ENCODE measurements around the gene DCUN1D4.

Gene DCUN1D4

DNA sequence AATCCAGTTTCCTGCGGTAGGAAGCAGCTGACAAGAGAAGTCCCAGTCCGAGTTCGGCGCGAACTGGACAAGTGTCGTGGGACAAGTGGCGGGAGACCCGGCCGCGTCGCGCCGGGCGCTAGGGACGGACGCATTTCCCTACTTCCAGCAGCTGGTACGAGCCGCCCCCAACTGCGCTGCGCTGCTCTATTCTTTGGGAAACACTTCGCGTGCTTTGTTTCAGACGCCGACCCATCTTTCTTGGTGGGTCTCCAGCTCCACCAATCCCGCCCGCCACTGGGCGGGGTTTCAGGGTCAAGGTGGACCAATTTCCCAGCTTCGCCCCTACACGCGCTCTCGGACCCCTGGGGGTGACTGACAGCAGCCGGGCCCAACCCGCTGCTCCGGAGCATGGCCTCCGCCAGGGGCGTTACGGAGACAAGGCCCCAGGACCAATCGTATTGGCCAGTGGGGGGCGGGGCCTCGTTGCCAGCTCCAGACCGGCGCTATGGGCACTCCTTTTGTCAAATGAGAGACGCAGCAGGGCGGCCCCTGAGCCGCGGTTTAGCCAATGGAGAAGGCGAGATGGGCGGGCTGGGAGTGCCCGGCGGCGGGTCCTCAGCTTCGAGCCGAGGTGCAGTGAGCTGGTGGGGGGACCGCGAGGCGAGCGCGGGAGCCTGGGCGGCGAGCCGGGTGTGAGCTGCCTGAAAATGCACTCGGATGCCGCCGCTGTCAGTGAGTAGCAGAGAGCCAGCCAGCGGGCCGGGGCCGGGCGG, at the start of gene DCUN1D4:
Gene DCUN1D4, plus strand, starts transcription at position 600 of the 755 bp plus-strand sequence. Its CDS starts 90 bp downstream, at position 690.
- H3K27ac ChIP-seq, result peak within 1 kb of the TSS; percentile 80

DNA sequence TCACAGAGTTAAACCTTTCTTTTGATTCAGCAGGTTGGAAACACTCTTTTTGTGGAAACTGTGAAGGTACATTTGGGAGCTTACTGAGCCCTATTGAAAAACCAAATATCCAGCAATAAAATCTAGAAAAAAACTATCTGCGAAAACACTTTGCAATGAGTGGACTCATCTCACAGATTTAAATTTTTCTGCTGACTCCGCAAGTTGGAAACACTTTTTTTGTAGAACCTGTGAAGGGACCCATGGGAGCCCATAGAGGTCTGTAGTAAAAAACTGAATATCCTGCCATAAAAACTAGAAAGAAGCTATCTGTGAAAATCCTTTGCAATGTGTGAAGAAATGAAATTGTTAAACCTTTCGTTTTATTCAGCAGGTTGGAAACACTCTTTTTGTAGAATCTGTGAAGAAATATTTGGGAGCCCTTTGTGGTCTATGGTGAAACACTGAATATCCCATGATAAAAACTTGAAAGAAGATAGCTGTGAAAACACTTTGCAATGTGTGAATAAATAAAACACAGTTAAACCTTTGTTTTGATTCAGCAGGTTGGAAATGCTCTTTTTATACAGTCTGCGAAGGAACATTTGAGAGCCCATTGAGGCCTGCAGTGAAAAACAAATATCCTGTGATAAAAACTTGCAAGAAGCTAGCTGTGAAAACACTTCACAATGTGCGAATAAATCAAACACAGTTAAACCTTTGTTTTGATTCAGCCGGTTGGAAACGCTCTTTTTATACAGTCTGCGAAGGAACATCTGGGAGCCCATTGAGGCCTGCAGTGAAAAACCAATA, 22.3 kb upstream of the DCUN1D4 start:
- H3K27ac ChIP-seq, result no peak overlapping the region
- TF ChIP-seq, protein P1, sequence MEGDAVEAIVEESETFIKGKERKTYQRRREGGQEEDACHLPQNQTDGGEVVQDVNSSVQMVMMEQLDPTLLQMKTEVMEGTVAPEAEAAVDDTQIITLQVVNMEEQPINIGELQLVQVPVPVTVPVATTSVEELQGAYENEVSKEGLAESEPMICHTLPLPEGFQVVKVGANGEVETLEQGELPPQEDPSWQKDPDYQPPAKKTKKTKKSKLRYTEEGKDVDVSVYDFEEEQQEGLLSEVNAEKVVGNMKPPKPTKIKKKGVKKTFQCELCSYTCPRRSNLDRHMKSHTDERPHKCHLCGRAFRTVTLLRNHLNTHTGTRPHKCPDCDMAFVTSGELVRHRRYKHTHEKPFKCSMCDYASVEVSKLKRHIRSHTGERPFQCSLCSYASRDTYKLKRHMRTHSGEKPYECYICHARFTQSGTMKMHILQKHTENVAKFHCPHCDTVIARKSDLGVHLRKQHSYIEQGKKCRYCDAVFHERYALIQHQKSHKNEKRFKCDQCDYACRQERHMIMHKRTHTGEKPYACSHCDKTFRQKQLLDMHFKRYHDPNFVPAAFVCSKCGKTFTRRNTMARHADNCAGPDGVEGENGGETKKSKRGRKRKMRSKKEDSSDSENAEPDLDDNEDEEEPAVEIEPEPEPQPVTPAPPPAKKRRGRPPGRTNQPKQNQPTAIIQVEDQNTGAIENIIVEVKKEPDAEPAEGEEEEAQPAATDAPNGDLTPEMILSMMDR (conservative IDR thresholded peaks at IDR 0.05), result no peak

More for the DNA sequence above, at the start of gene DCUN1D4:
- TF ChIP-seq, protein P1 (conservative IDR thresholded peaks at IDR 0.05), result peak; percentile 24

GRCh38 chr4:51825341-51825740, 17.6 kb upstream of the DCUN1D4 start:
- TF ChIP-seq, protein P1 (conservative IDR thresholded peaks at IDR 0.05), result no peak
- no peak overlapping the region for H3K27ac ChIP-seq

- no peak overlapping the region for H3K27ac ChIP-seq
- TF ChIP-seq, protein P1 (conservative IDR thresholded peaks at IDR 0.05), result no peak
Measured at GRCh38 chr4:51830156-51830720, 12.7 kb upstream of the DCUN1D4 start.

- no peak overlapping the region for H3K27ac ChIP-seq
- TF ChIP-seq, protein P1 (conservative IDR thresholded peaks at IDR 0.05), result peak; percentile 75
Measured at GRCh38 chr4:51831133-51831532, 11.8 kb upstream of the DCUN1D4 start.

DNA sequence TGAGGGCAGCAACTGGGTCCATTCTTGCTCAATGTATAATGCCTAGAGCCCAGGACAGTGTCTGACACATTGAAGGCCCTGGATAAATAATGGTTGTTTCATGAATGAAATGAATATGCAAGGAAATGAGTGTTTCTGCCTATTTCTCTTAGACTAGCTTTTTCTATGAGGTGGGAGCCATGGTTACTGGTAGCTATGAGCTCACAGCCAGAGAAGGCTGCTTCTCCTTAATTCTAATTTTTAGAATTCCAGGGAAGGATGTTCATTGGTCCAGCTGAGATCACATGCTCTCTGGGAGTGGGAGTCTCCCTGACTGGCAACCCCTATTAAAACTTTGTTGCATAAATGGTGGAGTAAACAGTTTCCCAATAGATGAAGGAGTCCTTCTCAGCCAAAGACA, 9.7 kb upstream of the DCUN1D4 start:
- TF ChIP-seq, protein P1 (conservative IDR thresholded peaks at IDR 0.05), result no peak
- no peak overlapping the region for H3K27ac ChIP-seq

GRCh38 chr4:51835079-51835478, 7.9 kb upstream of the DCUN1D4 start:
- TF ChIP-seq, protein P1 (conservative IDR thresholded peaks at IDR 0.05), result no peak
- H3K27ac ChIP-seq, result no peak overlapping the region

Data from VCaP (cell line).